Upper lobe of left lung (tissue), 4 donors: ENCODE data around the gene MFSD8.

Experiments
- POLR2A ChIP-seq, 4 donors: fragments of 450-650 bp; IDR thresholded peaks; one replicate each; pipeline ENCODE4 v1.5.1; 2016 to 2017; ENCODE audit warnings: antibody characterized with exemption in 4 of 4, mild to moderate bottlenecking in 2 of 4
- POLR2AphosphoS5 ChIP-seq, 2 donors: sonication (generic); formaldehyde crosslinking; IDR thresholded peaks; one replicate each; pipeline ENCODE4 v1.5.1; 2017; ENCODE audit warnings: antibody characterized with exemption in 2 of 2
- TF ChIP-seq, protein P1 (sequence below), 6 experiments: fragments of 450-650 bp in 4 of 6; fragments of 200-600 bp in 2 of 6; sonication (generic) in 2 of 6; IDR thresholded peaks; one replicate each; pipeline ENCODE4 v1.5.1; 2016 to 2019; ENCODE audit warnings: antibody characterized with exemption in 6 of 6

DNA sequence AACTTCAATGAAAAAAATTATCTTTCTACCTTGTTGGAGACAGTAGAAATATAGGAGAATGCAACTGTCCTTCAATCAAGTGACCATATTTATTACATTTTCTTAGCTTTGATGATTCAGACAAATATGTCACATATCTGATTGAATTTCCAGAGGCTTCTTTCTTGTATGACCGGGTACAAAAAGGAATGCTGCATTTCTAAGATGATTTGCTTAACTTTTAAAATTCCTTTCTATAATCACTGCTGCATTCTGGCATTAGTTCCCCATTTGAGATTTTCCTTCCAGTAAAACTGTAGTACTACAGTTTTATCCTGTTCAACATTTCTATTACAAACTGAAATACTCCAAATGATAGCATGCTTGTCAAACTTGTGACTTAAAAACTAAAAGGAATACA is 5.2 kb downstream of the MFSD8 start:
- TF ChIP-seq POLR2A (IDR thresholded peaks at IDR 0.05): no peak
- TF ChIP-seq, protein P1, sequence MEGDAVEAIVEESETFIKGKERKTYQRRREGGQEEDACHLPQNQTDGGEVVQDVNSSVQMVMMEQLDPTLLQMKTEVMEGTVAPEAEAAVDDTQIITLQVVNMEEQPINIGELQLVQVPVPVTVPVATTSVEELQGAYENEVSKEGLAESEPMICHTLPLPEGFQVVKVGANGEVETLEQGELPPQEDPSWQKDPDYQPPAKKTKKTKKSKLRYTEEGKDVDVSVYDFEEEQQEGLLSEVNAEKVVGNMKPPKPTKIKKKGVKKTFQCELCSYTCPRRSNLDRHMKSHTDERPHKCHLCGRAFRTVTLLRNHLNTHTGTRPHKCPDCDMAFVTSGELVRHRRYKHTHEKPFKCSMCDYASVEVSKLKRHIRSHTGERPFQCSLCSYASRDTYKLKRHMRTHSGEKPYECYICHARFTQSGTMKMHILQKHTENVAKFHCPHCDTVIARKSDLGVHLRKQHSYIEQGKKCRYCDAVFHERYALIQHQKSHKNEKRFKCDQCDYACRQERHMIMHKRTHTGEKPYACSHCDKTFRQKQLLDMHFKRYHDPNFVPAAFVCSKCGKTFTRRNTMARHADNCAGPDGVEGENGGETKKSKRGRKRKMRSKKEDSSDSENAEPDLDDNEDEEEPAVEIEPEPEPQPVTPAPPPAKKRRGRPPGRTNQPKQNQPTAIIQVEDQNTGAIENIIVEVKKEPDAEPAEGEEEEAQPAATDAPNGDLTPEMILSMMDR (IDR thresholded peaks at IDR 0.05): no peak
- TF ChIP-seq POLR2AphosphoS5 (IDR thresholded peaks at IDR 0.05): no peak
